ENCODE data around the gene LMOD1.
"Not testable (repeated sequence)": the region's sequence is repeated elsewhere in the genome, so short reads cannot be mapped to it uniquely, and the experiment has no call there.

The LMOD1 gene

GRCh38 chr1:201945863-201946223 lies 505 bp downstream of the LMOD1 start:
- DNase-seq: no peak

GRCh38 chr1:201945157-201945556 lies 1.2 kb downstream of the LMOD1 start:
- no peak for DNase-seq

DNA sequence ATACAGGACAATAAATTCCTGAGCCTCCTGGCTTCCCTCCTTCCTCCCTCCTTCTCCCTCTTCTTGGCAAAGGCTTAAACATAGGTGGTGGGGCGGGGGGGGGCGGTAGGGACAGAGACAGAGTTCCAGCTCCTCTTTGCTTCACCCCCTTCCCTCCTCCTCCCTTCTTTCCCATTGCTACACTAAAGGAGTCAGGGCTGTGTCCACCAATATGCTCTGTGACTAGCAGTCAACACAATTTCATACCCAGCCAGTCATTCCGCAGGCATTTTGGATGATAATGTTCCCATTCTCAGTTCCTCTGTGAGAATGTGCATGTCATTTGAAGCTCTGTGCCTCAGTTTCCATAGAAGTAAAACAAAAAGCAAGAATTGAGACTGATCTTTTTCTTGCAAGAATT lies 1.7 kb downstream of the LMOD1 start:
- no peak for DNase-seq

GRCh38 chr1:201944002-201944401 lies 2.3 kb downstream of the LMOD1 start:
- no peak for DNase-seq

GRCh38 chr1:201942129-201942495 lies 4.2 kb downstream of the LMOD1 start:
- DNase-seq: no peak

GRCh38 chr1:201941420-201942128 lies 4.8 kb downstream of the LMOD1 start:
- no peak for DNase-seq

DNA sequence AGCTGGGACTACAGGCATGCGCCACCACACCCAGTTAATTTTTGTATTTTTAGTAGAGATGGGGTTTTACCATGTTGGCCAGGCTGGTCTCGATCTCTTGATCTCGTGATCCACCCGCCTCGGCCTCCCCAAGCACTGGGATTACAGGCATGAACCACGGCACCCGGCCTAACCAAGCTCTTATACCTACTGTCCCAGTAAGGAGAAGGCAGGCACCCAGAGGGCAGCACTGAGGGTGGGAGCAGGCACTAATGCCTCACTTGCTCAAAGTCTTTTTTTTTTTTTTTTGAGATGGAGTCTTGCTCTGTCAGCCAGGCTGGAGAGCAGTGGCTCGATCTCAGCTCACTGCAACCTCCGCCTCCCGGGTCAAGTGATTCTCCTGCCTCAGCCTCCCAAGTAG lies 6.0 kb downstream of the LMOD1 start:
- DNase-seq: not testable (repeated sequence)

GRCh38 chr1:201939574-201939973 lies 6.8 kb downstream of the LMOD1 start:
- no peak for DNase-seq

DNA sequence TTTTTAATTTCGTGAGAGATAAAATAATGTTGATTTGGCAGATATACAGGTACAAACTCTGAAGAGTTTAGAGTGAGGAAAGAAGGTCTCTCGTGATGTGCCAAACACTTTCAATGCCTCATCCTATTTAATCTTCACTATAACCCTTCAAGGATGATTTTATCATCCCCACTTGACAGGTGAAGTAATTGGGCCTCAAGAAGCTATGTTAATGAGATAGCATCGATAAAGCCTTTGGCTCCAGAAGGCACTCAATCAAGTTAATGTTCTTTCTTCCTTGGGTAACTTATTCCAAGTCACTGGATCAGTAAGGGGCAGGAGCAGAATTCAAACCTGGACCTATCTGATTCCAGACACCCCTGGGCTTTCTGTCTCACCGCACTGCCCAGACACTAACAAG lies 7.2 kb downstream of the LMOD1 start:
- no peak for DNase-seq

DNA sequence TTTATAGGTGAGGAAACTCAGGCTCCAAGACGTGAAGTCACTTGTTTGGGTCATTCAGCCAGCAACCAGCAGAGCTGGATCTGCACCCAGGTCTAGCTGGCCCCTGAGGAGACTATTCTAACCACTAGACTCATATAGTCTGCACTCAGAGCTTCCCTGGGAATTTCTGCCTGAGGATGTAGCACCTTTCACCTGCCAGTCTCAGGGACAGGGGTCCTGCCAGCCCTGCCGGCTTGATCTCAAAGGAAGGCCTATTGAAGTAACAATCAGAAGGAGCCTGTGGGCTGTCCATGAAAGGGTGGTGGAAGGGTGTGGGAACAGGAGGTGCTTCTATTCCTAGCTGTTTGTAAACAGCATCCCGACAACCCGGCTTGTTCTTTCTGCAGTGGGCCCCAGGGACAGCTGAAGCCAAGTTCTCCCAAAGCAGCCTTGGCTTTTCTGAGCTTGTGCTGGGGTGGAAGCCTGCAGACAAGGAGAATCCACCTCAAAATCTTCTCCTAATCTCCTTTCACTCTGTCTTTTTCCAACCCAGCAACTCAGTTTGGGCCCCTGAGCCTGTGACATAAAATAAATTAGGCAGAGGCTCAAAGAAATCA lies 7.8 kb downstream of the LMOD1 start:
- DNase-seq: no peak

- no peak for DNase-seq
Measured at GRCh38 chr1:201937624-201938213, 8.6 kb downstream of the LMOD1 start.

DNA sequence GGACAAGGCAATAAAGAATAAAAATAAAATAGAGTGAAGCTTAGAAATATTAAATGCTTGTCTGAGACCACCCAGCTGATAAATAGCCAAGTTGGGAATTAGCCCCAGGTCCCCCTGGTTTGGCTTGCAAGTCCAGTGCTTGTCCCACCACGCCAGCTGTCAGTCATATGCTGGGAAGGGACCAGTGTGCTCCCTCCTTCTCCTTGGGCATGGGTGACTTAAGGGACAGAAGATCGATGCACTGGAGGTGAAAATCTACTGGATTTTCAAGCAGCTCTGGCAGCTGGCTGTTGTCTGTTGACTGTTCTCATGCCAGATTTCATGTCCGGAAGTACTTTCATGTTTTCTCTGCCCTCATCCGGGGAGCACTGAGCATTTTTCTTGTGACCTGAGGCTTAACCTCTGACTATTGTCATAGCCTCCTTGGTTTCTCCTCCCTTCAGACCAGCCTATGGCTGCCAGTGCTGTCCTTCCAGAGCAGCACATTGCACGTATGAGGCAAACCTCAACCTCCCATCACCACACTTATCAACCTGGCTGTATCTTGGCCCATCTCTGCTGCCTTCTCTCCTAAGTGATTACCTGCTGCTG lies 12.4 kb downstream of the LMOD1 start:
- DNase-seq: no peak

DNA sequence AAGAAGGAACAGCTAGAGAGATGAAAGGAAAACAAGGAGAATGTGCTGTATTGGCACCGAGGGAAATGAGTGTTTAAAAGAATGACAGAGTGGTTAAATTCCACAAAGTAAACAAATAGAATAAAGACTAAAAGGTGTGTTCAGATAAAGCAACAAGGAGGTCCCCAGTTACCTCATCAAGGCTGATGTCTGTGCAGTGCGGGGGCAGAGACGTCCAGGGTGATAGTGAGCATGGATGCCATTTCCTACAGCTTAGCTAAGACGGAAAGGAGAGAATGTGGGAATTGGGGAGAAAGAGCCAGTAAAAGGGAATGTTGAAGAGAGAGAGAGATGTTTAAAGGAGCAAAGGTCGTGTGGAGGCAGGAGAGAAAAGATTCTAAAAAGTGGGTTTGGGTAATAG lies 15.5 kb downstream of the LMOD1 start:
- no peak for DNase-seq

- no peak for DNase-seq
Measured at GRCh38 chr1:201930137-201930536, 16.2 kb downstream of the LMOD1 start.

DNA sequence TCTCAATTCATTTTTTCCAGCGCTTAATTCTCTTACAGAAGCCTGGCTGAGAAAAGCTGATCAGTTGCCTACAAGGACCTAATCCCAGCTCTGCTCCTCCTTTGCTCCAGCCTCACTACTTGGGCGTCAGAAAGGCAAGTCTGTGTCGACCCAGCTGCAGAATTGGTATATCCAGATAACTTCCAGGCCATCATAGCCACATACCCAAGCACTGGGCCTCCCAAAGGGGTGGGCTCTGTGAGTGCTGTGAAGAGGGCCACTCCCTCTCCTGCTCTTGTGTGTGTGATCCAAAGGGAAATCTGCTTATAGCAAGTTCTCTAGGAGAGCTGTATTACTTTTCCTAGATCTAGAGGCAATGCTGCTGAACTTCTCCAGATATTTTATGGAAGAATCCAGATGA lies 18.1 kb downstream of the LMOD1 start:
- DNase-seq: no peak

DNA sequence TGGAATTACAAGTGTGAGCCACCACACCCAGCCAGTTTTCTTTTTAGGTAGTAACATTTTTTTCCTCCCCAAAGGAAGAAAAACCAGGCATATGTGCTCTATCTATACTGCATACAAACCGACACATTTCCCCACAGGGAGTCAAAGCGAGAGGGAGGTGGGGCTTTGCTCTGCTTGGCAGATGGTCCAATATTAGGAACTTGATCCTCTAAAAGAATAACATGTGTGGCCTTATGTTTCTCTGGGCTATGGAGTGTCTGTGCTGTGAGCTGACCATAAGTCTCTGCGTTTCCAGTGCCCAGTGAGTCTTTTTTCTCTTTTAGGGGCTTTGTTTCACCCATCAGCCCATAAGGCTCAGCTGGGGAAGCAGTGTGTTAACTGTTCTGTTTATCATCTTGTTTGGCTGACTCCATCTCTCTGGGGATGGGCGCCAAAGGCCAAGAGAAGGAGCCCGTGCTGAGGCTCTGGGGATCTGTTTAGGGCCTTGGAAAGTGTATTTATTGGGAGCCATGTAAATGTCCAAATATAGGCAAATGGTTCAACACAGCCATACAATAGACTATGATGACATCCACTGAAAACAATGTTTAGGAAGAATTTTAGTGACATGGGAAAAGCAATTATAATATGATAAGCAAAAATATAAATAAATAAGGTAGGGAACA lies 20.2 kb downstream of the LMOD1 start:
- DNase-seq: no peak

GRCh38 chr1:201925301-201925567 lies 21.1 kb downstream of the LMOD1 start:
- no peak for DNase-seq

- DNase-seq: no peak
Measured at GRCh38 chr1:201921952-201922558, 24.3 kb downstream of the LMOD1 start.

DNA sequence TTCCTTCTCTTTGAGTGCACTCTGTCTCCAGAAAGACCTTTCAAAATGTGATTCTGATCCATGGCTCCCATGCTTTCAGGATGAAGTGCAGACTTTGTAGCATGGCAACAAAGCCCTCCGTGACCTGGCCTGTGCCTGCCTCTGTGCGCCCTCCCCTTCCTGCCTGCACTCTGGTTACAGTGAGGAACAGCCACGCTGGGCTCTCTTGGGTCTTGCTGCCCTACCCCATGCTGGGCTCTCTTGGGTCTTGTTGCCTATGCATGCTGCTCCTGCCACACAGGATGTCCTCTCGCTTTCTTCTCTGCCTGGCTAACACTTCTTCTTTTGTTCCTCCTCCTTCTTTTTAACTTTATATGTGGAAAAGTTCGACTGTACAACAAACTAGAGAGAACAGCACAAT lies 28.0 kb downstream of the LMOD1 start:
- no peak for DNase-seq

DNA sequence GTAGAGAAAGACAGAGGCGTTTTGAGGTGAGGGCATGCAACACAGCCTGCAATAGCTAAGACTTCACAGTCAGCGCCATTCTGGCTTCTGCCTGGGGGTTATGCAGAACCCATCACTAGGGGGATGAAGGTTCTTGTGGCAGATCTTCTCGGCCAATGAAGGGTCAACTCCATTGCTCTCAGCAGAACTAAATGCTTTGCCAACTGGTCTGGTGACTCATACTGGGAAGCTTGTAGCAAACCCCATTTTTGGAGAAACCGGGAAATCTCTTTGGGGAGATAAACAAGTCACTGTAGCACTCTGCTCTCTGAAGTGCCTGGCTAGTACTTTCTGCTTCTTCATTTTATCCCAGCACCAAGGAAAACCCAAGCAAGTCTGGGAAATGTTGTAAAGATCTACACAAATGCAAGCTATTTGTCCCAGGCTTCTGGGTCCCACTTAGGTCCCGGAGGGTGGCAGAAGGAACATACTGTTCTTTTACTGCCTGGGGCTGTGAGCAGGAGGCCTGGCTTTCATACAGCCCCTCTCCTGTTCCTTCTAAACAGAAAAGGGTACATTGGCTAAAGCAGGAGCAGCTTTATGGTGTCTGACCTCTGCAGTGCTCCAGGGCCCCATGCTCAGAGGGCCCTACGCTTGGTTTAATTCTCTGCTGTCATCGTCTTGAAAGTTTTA lies 28.9 kb downstream of the LMOD1 start:
- DNase-seq: no peak

GRCh38 chr1:201916649-201917249 lies 29.6 kb downstream of the LMOD1 start:
- no peak for DNase-seq

DNA sequence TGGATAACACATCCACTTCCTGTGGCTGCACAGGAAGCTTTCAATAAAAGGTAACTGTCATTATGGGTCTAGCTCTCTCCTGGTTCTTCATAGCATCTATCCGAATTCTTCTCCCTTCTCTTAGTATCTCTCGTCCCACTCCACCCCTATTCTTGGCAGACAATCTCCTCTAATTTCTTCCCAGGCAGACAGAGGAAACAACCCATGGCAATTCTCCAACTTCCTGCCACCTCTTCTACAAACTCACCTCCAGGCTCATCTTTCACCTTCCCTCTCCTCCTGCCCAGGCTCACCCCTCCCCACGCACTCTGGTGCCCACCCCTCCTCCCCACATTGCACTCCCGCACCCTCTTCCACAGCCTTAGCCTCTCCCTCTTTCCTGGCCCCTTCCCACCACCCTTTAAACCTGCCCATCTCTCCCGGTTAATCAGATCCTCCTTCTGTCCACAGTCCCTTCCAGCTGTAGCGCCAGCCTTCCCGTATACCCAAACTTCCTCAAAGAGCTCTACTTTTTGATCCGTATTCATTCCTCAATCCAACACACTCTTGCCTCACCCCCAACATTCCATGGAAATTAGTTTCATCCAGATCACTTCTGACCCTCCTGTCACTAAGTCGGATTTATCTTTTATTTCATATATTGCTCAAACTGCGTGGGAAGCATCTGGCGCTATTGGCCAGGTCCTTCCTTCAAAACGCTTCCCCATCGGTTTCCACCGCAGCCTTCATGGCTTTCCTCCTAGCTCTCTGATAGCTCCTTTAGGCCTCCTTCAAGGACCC lies 31.7 kb downstream of the LMOD1 start:
- no peak for DNase-seq

Measured in COR-L47 (cell line).